ENCODE measurements around the gene KANSL1L.
A peak's percentile ranks its signal among the peaks of the same experiment; 100 is the strongest.

KANSL1L gene

DNA sequence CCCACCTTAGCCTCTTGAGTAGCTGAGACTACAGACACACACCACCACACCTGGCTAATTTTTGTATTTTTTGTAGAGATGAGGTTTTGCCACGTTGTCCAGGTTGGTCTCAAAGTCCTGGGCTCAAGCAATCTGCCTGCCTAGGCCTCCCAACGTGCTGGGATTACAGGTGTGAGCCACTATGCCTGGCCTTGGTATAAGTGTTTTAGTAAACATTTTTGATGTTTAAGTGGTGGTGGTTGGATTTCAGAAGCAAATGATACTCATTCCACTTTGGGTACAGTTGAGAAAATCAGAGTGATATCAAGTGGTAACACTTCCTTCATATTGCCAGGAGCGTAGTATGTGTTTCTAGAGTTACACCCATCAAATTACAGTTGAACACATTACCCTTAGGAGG is 28.6 kb upstream of the KANSL1L start:
- H3K4me3 ChIP-seq (ENCODE audit: low read depth, low read length) = no peak overlapping the region
- ChIA-PET CTCF (interaction anchor here (1.1 to 5.7 kb wide), 6 partner anchors 10 to 224 kb away, joined by 3 to 101 read pairs (median 12); no protein-coding TSS in a partner anchor), POLR2A (no interaction called here)
- no peak for TF ChIP-seq CTCF (IDR thresholded peaks at IDR 0.05; ENCODE audit: insufficient read depth, low read length, missing control alignments)
- DNase-seq (ENCODE audit: low read depth, low spot score) = no peak

GRCh38 chr2:210199186-210199765 is 28.1 kb upstream of the KANSL1L start:
- POLR2A ChIA-PET = no interaction called here
- no peak overlapping the region for H3K4me3 ChIP-seq (ENCODE audit: low read depth, low read length)
- peak; percentile 42 for TF ChIP-seq CTCF (IDR thresholded peaks at IDR 0.05; ENCODE audit: insufficient read depth, low read length, missing control alignments)
- DNase-seq (ENCODE audit: low read depth, low spot score) = no peak
- CTCF ChIA-PET = interaction anchor here (0.7 to 5.7 kb wide), 22 partner anchors 8 to 865 kb away, joined by 3 to 101 read pairs (median 4); partner anchors contain the start of gene KANSL1L

GRCh38 chr2:210198326-210198725 is 27.1 kb upstream of the KANSL1L start:
- TF ChIP-seq CTCF (IDR thresholded peaks at IDR 0.05; ENCODE audit: insufficient read depth, low read length, missing control alignments) = no peak
- no peak overlapping the region for H3K4me3 ChIP-seq (ENCODE audit: low read depth, low read length)
- ChIA-PET POLR2A (no interaction called here), CTCF (interaction anchor here (0.7 to 5.7 kb wide), 23 partner anchors 9 to 864 kb away, joined by 3 to 101 read pairs (median 4); partner anchors contain the start of gene KANSL1L)
- DNase-seq (ENCODE audit: low read depth, low spot score) = no peak

- ChIA-PET CTCF (interaction anchor here (1.0 to 5.7 kb wide), 7 partner anchors 18 to 254 kb away, joined by 3 to 101 read pairs (median 3); no protein-coding TSS in a partner anchor), POLR2A (no interaction called here)
- H3K4me3 ChIP-seq (ENCODE audit: low read depth, low read length) = no peak overlapping the region
- DNase-seq (ENCODE audit: low read depth, low spot score) = no peak
- no peak for TF ChIP-seq CTCF (IDR thresholded peaks at IDR 0.05; ENCODE audit: insufficient read depth, low read length, missing control alignments)
Measured at GRCh38 chr2:210197720-210198119, 26.5 kb upstream of the KANSL1L start.

DNA sequence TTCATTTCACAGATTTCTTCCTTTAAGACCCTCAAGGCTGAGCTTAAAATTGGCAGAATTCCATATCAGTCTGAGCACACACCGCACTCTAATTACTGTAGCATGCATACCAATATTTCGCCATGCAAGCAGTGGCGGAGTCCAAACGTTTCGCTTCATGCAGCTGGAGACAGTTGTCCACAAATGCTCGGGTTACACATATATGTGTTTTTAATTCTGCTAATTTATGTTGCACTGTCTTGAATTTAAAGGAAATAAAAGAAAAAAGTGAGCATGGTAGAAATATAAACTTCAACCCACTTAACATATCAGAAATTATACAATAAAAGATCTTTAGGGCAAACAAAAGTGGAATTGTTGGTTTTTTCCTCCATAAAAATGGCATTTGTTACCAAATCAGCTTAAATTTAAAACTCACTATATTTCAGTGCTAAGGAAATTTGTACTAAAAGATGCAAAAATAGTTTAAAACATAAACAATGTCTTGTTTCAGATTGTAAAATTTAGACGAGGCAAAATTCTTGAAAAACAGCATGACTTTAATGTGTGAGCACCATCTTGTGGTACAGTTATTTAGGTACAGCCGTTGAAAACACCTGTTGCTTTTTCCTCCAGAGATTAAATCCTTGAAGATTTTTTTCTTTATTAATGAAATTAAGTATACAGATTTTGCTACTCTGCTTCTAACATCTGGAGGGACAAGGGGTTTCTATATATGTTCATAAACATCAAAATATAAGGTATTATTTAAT is 24.1 kb upstream of the KANSL1L start:
- peak; percentile 39 for TF ChIP-seq CTCF (IDR thresholded peaks at IDR 0.05; ENCODE audit: insufficient read depth, low read length, missing control alignments)
- ChIA-PET CTCF (interaction anchor here (0.7 to 5.7 kb wide), 31 partner anchors 9 to 769 kb away, joined by 3 to 101 read pairs (median 4); no protein-coding TSS in a partner anchor), POLR2A (no interaction called here)
- peak overlapping the region; percentile 16; the same call in 1 of the 2 replicates for H3K4me3 ChIP-seq (ENCODE audit: low read depth, low read length)
- no peak for DNase-seq (ENCODE audit: low read depth, low spot score)

DNA sequence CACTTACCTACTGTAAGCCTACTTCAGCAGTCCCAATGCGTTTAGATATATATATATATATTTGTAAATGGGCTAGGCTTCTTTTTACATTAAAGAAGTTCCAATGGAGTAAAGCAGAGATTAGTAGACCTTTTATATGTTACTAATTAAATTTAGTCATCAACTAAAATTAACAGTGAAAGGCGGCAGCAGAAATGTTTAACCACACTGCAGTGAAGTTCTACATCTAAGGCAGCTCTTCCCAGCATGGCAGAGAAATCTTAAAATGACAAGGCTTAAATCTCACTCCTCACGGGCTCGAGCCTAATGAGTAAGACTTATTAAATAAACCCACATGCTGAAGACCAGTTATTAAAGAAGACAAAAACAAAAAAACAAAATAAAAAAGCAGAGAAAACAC is 19.1 kb upstream of the KANSL1L start:
- no peak overlapping the region for H3K4me3 ChIP-seq (ENCODE audit: low read depth, low read length)
- CTCF ChIA-PET = interaction anchor here (0.7 to 1.0 kb wide), 4 partner anchors 9 to 217 kb away, joined by 3 to 4 read pairs (median 3); no protein-coding TSS in a partner anchor
- no peak for DNase-seq (ENCODE audit: low read depth, low spot score)
- no peak for TF ChIP-seq CTCF (IDR thresholded peaks at IDR 0.05; ENCODE audit: insufficient read depth, low read length, missing control alignments)
- POLR2A ChIA-PET = no interaction called here

Measured in AG04449 (cell line).